ENCODE data around the gene TP53BP1.
"Not testable (repeated sequence)": the region's sequence is repeated elsewhere in the genome, so short reads cannot be mapped to it uniquely, and the experiment has no call there.

The TP53BP1 gene, protein sequence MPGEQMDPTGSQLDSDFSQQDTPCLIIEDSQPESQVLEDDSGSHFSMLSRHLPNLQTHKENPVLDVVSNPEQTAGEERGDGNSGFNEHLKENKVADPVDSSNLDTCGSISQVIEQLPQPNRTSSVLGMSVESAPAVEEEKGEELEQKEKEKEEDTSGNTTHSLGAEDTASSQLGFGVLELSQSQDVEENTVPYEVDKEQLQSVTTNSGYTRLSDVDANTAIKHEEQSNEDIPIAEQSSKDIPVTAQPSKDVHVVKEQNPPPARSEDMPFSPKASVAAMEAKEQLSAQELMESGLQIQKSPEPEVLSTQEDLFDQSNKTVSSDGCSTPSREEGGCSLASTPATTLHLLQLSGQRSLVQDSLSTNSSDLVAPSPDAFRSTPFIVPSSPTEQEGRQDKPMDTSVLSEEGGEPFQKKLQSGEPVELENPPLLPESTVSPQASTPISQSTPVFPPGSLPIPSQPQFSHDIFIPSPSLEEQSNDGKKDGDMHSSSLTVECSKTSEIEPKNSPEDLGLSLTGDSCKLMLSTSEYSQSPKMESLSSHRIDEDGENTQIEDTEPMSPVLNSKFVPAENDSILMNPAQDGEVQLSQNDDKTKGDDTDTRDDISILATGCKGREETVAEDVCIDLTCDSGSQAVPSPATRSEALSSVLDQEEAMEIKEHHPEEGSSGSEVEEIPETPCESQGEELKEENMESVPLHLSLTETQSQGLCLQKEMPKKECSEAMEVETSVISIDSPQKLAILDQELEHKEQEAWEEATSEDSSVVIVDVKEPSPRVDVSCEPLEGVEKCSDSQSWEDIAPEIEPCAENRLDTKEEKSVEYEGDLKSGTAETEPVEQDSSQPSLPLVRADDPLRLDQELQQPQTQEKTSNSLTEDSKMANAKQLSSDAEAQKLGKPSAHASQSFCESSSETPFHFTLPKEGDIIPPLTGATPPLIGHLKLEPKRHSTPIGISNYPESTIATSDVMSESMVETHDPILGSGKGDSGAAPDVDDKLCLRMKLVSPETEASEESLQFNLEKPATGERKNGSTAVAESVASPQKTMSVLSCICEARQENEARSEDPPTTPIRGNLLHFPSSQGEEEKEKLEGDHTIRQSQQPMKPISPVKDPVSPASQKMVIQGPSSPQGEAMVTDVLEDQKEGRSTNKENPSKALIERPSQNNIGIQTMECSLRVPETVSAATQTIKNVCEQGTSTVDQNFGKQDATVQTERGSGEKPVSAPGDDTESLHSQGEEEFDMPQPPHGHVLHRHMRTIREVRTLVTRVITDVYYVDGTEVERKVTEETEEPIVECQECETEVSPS (N-terminal part only)

DNA sequence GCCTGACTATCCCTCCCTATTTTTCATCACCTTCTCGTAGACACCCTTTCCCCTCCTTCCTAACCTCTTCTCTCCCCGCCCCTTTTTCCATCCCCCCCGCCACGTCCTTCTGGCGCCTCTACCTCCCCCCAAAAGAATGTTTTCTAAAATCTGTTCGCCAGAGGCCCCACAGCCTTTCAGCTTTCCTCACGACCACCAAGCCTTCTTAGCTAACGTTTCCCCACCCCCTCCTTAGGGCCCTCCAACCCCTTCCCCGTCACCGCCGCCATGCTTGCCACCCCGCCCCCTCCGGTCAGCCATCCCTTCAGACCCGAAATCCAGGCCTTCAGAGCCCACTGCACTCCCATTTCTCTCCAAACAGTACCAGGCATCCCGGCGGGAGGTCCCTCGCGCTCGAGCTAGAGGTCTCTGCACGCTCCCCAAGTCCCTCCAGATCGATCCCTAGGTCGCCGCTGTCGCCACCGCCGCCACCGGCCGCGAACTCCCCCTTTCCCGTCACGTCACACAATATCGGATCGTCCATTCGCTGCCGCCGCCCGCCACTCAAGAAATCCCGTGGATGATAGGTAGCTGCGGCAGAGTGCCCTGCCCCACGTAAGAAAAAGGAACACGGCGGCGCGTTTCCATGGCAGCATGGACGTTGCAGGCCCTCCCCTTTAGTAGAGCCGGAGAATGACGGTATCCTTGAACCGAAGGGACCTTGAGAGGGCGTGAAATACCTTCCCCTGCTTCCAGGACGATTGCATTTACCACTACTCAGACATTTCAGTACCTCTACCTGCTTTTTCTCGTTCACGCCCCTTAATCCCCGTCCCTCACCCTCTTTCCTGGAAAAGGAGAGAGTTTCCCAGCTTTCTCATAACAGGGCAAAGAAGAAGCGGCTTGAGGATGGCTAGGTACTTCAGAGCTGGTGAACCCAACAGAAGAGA, at the start of gene TP53BP1:
Gene TP53BP1, minus strand, starts transcription at position 484 of the 929 bp plus-strand sequence. Its CDS starts 113 bp downstream, at position 371.
- peak; percentile 96 to 97 (median 96) for DNase-seq

DNA sequence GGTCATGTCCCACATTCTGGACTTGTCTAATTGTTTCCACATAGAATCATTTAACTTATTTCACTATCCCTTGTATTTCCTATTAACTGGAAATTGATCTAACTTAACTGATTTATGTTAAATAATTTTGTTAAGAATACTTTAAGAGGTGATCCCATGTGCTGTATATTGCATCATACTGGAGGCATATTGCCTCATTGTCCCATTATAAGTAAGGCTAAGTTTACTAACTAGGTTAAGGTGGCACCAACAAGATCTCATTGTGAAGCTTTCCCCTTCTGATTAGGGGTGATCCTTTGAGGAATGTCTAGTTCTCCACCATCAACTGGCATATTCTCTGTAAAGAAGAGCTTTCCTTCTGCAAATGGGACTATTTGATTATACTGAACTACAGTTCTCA, 48.8 kb upstream of the TP53BP1 start:
- DNase-seq, result peak in 1 of 3 donors; percentile 11

DNA sequence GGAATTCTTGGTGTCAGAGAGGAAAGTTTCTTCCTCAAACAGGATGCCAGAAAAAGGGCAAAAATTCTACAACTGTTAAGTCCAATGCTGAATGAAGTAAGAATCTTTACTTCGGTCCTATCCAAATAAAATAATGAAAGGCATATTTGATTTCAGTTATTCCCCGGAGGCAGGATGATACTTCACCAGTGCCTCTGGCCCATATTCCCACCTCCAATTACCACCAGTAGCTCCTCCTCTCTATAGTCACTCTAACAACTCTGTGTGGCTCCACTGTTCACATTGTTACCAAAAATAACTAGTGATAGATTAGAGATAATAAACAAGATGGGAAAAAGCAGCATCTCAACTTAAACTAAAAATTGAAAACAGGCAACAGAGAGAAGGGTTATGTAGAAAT, 45.1 kb upstream of the TP53BP1 start:
- no peak for DNase-seq

DNA sequence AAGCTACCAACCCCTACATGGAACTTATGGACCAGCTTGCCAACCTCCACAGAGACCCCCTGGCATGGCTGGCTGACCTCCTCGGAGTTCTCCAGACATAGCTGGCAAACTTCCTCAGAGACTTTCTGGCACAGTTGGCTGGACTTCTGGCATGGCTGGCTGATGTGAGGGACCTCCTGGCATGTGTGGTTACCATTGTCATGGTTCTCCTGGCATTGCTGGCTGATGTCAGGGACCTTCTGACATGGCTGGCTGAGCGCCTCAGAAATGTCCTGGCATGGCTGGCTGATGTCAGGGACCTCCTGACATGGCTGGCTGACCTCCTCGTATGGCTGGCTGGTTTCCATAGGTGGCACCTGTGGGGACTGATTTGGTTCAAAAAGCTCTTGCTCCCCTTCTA, 41.9 kb upstream of the TP53BP1 start:
- DNase-seq, result no peak

DNA sequence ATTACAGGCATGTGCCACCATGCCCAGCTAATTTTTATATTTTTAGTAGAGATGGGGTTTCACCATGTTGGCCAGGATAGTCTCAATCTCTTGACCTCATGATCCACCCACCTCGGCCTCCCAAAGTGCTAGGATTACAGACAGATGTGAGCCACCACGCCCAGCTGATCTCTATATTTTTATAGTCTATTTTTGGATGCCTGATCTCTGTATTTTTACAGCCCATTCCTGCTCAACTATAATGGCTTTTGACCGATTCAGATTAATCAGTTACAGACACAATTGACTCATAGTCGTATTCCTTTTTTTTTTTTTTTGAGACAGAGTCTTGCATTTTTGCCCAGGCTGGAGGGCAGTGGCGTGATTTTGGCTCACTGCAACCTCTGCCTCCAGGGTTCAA, 39.9 kb upstream of the TP53BP1 start:
- not testable (repeated sequence) for DNase-seq

DNA sequence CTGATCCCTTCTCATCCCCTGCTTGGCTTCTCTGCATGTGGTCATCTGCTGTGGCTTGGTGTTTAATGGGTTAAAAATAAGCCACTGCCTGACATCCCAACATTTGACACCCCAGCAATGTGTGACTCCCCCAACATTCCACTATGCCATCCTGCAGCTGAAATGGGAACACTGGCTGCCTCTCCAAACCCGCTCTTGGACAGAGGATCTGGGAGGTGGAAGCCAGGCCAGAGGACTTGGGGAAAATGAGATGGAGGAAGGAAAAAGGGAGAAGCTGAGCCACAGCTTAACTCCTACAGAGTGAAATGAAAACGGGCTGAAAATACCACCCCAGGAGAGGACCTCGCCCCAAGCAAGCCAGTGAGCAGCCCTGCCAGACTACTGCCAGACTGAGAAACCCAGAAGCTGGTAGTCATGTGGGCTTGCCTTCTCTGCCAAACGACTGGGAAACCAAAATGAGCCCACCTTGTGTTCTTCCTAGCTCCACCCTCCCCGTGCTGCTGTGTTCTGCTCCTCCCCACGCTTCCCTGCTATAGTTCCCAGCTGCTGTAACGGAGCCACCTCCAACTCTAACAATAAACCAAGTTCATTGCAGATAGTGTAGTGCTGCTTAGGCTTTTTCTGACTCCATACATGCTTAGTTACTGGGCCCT, 38.2 kb upstream of the TP53BP1 start:
- no peak for DNase-seq

DNA sequence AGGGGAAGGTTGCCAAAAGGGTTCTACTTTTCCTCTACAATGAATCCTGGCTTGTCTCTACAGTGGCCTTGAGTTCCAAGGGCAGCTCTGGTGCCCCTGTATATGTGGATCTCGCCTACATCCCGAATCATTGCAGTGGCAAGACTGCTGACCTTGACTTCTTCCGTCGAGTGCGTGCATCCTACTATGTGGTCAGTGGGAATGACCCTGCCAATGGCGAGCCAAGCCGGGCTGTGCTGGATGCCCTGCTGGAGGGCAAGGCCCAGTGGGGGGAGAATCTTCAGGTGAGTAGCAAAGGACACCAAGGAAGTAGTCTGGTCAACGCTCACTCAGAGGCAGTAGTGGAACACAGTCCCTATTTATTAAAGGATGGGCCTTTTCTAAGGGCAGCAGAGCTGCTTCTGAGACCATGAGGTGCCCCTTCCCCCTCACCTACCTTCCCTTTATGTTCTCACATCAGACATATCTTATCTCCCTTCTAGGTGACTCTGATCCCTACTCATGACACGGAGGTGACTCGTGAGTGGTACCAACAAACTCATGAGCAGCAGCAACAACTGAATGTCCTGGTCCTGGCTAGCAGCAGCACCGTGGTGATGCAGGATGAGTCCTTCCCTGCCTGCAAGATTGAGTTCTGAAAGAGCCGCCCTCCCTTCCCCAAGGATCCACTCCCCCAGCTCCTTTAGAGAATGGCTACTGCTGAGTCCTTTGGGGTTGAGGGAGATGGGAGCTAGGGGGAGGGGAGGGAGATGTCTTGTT, 36.8 kb upstream of the TP53BP1 start:
- no peak for DNase-seq

DNA sequence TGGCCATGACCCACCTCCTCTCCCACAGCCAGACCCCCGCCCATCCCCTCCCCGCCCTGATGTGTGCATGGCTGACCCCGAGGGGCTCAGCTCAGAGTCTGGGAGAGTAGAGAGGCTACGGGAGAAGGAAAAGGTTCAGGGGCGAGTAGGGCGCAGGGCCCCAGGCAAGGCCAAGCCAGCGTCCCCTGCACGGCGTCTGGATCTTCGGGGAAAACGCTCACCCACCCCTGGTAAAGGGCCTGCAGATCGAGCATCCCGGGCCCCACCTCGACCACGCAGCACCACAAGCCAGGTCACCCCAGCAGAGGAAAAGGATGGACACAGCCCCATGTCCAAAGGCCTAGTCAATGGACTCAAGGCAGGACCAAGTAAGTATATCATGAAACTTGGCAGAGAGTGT, 36.2 kb upstream of the TP53BP1 start:
- DNase-seq, result no peak

DNA sequence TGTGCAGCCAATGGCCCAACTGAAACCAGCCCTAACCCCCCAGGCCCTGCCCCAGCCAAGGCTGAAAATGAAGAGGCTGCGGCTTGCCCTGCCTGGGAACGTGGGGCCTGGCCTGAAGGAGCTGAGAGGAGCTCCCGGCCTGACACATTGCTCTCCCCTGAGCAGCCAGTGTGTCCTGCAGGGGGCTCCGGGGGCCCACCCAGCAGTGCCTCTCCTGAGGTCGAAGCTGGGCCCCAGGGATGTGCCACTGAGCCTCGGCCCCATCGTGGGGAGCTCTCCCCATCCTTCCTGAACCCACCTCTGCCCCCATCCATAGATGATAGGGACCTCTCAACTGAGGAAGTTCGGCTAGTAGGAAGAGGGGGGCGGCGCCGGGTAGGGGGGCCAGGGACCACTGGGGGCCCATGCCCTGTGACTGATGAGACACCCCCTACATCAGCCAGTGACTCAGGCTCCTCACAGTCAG, 35.6 kb upstream of the TP53BP1 start:
- DNase-seq, result no peak

DNA sequence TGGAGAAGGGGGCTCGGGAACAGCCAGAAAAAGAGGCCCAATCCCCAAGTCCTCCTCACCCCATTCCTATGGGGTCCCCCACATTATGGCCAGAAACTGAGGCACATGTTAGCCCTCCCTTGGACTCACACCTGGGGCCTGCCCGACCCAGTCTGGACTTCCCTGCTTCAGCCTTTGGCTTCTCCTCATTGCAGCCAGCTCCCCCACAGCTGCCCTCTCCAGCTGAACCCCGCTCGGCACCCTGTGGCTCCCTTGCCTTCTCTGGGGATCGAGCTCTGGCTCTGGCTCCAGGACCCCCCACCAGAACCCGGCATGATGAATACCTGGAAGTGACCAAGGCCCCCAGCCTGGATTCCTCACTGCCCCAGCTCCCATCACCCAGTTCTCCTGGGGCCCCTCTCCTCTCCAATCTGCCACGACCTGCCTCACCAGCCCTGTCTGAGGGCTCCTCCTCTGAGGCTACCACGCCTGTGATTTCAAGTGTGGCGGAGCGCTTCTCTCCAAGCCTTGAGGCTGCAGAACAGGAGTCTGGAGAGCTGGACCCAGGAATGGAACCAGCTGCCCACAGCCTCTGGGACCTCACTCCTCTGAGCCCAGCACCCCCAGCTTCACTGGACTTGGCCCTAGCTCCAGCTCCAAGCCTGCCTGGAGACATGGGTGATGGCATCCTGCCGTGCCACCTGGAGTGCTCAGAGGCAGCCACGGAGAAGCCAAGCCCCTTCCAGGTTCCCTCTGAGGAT, 35.0 kb upstream of the TP53BP1 start:
- DNase-seq, result no peak

DNA sequence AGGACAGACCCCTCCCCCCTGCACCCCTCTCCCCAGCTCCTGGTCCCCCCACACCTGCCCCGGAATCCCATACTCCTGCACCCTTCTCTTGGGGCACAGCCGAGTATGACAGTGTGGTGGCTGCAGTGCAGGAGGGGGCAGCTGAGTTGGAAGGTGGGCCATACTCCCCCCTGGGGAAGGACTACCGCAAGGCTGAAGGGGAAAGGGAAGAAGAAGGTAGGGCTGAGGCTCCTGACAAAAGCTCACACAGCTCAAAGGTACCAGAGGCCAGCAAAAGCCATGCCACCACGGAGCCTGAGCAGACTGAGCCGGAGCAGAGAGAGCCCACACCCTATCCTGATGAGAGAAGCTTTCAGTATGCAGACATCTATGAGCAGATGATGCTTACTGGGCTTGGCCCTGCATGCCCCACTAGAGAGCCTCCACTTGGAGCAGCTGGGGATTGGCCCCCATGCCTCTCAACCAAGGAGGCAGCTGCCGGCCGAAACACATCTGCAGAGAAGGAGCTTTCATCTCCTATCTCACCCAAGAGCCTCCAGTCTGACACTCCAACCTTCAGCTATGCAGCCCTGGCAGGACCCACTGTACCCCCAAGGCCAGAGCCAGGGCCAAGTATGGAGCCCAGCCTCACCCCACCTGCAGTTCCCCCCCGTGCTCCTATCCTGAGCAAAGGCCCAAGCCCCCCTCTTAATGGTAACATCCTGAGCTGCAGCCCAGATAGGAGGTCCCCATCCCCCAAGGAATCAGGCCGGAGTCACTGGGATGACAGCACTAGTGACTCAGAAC, 34.3 kb upstream of the TP53BP1 start:
- no peak for DNase-seq

DNA sequence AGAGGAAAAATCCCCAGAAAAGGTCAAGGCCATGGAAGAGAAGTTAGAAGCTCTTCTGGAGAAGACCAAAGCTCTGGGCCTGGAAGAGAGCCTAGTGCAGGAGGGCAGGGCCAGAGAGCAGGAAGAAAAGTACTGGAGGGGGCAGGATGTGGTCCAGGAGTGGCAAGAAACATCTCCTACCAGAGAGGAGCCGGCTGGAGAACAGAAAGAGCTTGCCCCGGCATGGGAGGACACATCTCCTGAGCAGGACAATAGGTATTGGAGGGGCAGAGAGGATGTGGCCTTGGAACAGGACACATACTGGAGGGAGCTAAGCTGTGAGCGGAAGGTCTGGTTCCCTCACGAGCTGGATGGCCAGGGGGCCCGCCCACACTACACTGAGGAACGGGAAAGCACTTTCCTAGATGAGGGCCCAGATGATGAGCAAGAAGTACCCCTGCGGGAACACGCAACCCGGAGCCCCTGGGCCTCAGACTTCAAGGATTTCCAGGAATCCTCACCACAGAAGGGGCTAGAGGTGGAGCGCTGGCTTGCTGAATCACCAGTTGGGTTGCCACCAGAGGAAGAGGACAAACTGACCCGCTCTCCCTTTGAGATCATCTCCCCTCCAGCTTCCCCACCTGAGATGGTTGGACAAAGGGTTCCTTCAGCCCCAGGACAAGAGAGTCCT, 33.4 kb upstream of the TP53BP1 start:
- DNase-seq, result no peak

DNA sequence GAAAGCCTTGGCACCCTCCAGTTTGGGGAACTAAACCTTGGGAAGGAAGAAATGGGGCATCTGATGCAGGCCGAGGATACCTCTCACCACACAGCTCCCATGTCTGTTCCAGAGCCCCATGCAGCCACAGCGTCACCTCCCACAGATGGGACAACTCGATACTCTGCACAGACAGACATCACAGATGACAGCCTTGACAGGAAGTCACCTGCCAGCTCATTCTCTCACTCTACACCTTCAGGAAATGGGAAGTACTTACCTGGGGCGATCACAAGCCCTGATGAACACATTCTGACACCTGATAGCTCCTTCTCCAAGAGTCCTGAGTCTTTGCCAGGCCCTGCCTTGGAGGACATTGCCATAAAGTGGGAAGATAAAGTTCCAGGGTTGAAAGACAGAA, 32.2 kb upstream of the TP53BP1 start:
- no peak for DNase-seq

DNA sequence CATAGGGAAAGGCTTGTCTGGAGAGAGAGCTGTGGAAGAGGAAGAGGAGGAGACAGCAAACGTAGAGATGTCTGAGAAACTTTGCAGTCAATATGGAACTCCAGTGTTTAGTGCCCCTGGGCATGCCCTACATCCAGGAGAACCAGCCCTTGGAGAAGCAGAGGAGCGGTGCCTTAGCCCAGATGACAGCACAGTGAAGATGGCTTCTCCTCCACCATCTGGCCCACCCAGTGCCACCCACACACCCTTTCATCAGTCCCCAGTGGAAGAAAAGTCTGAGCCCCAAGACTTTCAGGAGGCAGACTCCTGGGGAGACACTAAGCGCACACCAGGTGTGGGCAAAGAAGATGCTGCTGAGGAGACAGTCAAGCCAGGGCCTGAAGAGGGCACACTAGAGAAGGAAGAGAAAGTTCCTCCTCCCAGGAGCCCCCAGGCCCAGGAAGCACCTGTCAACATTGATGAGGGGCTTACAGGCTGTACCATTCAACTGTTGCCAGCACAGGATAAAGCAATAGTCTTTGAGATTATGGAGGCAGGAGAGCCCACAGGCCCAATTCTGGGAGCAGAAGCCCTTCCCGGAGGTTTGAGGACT, 31.4 kb upstream of the TP53BP1 start:
- DNase-seq, result no peak

DNA sequence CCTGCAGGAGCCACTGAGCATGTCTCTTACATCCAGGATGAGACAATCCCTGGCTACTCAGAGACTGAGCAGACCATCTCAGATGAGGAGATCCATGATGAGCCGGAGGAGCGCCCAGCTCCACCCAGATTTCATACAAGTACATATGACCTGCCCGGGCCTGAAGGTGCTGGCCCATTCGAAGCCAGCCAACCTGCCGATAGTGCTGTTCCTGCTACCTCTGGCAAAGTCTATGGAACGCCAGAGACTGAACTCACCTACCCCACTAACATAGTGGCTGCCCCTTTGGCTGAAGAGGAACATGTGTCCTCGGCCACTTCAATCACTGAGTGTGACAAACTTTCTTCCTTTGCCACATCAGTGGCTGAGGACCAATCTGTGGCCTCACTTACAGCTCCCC, 30.7 kb upstream of the TP53BP1 start:
- DNase-seq, result no peak

DNA sequence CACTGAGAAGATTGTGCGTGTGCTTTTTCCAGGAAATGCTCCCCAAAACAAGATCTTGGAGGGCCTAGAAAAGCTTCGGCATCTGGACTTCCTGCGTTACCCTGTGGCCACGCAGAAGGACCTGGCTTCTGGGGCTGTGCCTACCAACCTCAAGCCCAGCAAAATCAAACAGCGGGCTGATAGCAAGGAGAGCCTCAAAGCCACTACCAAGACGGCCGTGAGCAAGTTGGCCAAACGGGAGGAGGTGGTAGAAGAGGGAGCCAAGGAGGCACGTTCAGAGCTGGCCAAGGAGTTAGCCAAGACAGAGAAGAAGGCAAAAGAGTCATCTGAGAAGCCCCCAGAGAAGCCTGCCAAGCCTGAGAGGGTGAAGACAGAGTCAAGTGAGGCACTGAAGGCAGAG, 29.3 kb upstream of the TP53BP1 start:
- DNase-seq, result no peak

DNA sequence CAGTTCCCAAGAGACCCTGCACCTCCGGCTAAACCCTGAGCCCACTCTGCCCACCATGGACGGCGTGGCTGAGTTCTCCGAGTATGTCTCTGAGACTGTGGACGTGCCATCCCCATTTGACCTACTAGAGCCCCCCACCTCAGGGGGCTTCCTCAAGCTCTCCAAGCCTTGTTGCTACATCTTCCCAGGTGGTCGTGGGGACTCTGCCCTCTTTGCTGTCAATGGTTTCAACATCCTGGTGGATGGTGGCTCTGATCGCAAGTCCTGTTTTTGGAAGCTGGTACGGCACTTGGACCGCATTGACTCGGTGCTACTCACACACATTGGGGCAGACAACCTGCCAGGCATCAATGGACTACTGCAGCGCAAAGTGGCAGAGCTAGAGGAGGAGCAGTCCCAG, 28.5 kb upstream of the TP53BP1 start:
- no peak for DNase-seq

DNA sequence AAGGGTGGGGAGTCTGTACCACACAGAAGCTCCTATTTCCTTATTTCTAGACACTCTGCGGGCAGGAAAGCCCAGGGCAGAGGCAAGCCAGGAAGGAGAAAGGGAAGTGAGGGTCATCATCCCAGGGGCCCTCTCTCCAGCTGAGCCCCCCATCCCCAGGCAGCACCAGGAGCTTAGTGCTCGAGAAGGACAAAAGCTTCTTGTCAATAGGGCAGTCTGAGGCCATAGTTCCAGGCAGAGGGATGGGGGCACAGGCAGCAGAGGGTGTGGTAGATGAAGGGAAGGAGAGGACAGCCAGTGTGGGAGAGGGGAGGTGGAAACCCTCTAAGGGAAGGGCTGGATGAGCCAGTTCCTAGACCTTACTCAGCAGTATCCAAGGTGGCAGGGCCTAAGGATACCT, 27.2 kb upstream of the TP53BP1 start:
- peak in 1 of 3 donors; percentile 26 for DNase-seq

Data from suppressor macrophage treated with lipopolysaccharide for 1 hour (primary cell).